HG03558 (cell line): Measurements from ENCODE around the gene CTNND1.
"Not testable (repeated sequence)": the region's sequence is repeated elsewhere in the genome, so short reads cannot be mapped to it uniquely, and the experiment has no call there.

Source experiments
- ATAC-seq: cut with Tn5 transposase; IDR thresholded peaks from one replicate; pipeline ENCODE4 v1.9.1; 2021; ENCODE audit warnings: moderate number of reproducible peaks; ENCODE audit not compliant: unreplicated experiment; ENCODE audit errors: extremely low read depth

Gene CTNND1

GRCh38 chr11:57788703-57789088 lies 27.1 kb downstream of the CTNND1 start:
- ATAC-seq = no peak

DNA sequence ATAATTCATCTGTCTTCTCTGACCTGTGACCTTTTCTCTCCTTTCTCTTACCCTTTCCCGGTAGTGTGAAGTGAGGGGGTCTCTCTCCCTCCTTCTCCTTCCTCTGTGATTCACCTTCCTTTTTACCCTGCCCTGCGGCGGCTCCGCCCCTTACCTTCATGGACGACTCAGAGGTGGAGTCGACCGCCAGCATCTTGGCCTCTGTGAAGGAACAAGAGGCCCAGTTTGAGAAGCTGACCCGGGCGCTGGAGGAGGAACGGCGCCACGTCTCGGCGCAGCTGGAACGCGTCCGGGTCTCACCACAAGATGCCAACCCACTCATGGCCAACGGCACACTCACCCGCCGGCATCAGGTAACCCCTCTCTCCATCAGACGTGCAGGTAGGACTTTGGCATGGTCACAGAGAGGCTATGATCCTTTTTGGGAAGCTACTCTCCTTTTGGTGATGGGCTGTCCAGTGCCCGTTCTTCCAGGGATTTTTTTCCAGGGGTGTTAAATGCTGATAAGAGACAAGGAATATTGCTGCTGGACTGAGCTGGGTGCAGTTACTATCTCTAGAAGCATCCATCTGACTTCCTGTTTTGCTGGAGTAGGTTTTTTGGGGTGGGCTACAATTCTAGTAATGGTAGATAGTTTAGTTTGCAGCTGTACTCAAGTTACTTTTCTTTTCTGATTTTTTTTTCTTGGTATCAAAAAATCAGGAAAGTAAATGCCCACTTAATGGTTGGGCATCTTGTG lies 29.9 kb downstream of the CTNND1 start:
- ATAC-seq = no peak

DNA sequence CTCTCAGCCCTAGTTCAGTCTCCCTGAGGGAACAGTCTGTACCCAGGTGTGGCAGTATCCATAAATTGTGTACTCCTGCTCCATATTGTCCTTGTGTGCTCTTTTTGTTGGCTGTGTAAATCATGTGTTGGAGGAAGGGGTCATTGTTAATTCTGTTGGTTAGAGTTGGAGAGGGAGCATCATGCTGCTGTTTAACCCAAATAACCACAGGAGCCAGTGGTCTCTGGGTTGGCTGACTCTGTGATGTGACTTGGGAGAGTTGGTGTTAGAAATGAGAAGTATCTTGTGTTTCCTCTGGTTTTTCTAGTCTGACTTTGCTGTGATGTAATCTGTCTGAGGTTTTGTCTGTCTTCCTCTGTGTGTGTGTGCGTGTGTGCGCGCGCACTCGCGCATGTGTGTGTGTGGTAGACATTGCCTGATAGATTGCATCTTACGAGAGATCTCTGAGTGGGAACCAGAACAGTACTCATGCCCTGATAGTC lies 30.5 kb downstream of the CTNND1 start:
- ATAC-seq = peak; percentile 55

- no peak for ATAC-seq
Observed at GRCh38 chr11:57792870-57793269, 31.3 kb downstream of the CTNND1 start.

- ATAC-seq = no peak
Observed at GRCh38 chr11:57793351-57794115, 31.9 kb downstream of the CTNND1 start.

- ATAC-seq = no peak
Observed at GRCh38 chr11:57798905-57799559, 37.4 kb downstream of the CTNND1 start.

GRCh38 chr11:57800444-57801182 lies 39.0 kb downstream of the CTNND1 start:
- no peak for ATAC-seq

DNA sequence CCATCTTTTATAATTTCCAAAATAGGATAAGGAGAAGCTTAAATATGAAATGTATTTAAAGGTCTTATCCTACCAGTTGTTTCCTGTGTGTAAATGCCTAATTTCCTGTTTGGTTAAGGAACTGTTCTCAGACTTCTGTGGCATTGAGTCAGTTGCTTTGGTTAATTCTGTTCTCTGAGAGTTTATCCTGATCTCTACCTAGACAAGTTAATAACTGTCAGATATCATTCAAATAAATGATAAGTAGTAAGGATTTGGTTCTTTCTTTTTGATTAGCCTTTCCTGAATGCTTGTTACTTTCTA lies 39.5 kb downstream of the CTNND1 start:
- no peak for ATAC-seq

DNA sequence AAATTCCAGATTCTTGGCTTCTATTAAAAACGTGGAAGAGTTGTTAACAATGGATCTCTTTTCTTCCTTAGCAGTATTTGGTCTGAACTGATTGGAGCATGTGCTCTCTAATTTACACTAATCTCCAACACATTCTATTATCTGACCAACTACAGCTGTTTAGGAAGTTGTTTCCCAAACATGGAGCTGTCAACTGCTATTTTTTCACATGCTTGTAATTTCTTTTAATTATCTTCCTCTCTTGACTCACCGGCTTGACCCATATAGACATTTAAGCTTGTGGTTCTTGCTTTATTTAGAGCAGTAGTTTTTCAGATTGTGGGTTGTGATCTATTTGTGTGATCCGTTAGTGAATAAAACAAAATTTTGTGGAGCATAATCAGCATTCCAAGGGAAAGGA lies 40.8 kb downstream of the CTNND1 start:
- ATAC-seq = no peak

GRCh38 chr11:57804466-57804865 lies 42.9 kb downstream of the CTNND1 start:
- ATAC-seq = no peak

- no peak for ATAC-seq
Observed at GRCh38 chr11:57805780-57806179, 44.2 kb downstream of the CTNND1 start.

DNA sequence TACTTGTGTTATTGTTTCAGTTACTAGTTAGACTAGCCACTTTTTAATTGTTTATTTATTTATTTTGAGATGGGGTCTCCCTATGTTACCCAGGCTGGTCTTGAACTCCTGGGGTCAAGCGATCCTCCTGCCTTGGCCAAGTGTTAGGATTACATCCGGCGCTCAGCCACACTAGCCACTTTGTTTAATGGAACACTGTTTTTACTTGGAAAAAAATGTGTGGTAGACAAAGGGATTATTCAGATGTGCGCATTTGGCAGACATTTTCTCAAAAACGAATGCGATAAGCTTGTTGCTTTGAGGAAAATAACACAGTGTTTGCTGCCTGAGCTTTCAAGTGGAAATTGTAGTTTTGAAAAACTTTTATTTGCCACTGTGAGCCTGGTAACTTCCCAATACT lies 51.0 kb downstream of the CTNND1 start:
- ATAC-seq = no peak

DNA sequence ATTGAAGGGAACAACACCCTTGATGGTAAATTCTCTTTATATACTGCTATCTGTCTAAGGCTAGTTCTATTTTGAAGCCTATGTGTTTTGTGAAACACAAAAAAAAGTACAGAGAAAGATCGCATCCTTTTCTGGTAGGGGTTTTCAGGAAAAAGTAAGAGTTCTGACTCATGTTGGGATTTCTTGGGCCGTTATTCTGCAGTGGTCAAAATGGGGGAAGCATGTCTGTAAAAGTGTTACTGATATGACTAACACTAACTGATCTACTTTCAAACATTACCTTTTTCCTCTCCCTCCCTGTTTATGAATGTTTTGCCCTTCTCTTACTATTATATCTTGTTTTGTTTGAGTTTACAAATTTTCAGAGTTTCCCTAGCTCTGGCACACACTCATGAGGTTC lies 53.9 kb downstream of the CTNND1 start:
- ATAC-seq = peak; percentile 67

- ATAC-seq = no peak
Observed at GRCh38 chr11:57815877-57816276, 54.3 kb downstream of the CTNND1 start.

DNA sequence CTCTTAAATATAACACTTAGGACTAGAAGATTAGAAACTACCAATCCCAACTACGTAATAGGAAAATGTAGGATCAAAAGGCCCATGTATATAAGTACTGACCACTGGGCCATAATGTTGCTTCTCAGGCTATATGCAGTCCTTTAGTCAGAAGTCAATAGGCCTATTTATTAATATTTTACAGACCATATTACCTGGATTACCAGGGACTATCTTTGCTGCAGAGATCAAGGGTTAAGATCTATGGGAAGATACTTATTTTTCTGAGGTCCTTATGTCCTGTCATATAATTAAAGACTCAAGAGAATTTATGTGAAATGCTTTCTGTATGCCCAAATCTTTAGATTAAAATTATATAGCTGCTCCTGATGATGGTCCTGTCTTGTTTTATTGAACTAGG lies 57.2 kb downstream of the CTNND1 start:
- ATAC-seq = no peak

DNA sequence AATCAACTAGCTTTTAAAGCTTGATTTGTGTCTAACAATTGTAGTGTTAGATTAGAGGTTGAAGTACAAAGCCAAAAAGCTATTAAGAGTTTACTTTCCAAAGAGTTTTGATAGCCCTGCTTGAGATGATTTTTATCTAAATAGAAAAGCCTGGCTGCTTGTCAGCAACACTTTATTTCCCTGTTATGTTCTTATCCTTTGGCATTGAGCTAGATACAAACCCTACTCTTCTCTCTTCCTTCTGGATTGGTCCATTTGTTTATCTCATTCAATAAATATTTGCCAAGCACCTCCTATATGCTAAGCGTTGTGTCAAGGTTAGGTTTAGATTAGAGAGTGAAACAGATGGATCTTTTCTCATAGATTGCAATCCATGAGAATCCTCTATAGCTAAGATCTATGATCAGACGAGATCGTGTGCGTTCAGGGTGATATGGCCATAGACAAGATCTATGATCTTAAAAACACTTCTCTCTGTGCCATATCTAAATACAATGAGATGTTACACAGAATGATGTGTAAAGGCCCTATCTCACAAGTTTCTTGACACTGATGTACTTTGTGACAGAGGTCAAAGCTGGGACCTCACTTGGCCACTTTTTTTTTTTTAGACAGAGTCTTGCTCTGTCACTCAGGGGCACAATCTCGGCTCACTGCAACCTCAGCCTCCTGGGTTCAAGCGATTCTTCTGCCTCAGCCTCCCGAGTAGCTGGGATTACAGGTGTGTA lies 57.8 kb downstream of the CTNND1 start:
- no peak for ATAC-seq

DNA sequence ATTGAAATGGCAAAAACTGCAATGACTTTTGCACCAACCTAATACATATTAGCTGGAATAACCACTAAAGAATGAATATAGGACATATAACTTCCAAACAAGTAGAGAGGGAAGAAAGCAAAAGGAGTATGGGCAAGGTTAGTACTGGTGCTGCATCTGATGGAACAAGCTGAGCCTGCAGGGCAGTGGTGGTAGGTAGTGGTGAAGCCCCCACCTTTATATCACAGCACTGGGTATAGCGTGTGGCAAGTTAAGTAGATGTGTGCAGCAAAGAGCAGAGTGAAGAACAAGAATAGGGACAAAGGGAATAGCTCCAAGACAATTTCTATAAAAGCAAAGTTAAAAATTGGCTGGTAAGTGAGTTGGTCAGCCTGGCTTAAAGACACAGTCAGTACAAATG lies 62.3 kb downstream of the CTNND1 start:
- no peak for ATAC-seq

GRCh38 chr11:57834852-57835251 lies 73.2 kb downstream of the CTNND1 start:
- no peak for ATAC-seq

DNA sequence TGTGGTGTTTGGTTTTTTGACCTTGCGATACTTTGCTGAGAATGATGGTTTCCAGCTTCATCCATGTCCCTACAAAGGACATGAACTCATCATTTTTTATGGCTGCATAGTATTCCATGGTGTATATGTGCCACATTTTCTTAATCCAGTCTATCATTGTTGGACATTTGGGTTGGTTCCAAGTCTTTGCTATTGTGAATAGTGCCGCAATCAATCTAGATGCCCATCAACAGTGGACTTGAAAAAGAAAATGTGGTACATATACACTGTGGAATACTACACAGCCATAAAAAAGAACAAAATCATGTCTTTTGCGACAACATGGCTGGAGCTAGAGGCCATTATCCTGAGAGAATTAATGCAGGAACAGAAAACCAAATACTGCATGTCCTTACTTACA lies 77.0 kb downstream of the CTNND1 start:
- ATAC-seq = not testable (repeated sequence)

- ATAC-seq = no peak
Observed at GRCh38 chr11:57842873-57843272, 81.3 kb downstream of the CTNND1 start.
